ENCODE results near the gene TEKTIP1.
A peak's percentile ranks its signal among the peaks of the same experiment; 100 is the strongest.

Gene TEKTIP1

GRCh38 chr19:3538258-3538929 is 580 bp upstream of the TEKTIP1 start:
- DNase-seq = no peak

GRCh38 chr19:3539756-3540118 is 763 bp downstream of the TEKTIP1 start:
- DNase-seq = no peak

DNA sequence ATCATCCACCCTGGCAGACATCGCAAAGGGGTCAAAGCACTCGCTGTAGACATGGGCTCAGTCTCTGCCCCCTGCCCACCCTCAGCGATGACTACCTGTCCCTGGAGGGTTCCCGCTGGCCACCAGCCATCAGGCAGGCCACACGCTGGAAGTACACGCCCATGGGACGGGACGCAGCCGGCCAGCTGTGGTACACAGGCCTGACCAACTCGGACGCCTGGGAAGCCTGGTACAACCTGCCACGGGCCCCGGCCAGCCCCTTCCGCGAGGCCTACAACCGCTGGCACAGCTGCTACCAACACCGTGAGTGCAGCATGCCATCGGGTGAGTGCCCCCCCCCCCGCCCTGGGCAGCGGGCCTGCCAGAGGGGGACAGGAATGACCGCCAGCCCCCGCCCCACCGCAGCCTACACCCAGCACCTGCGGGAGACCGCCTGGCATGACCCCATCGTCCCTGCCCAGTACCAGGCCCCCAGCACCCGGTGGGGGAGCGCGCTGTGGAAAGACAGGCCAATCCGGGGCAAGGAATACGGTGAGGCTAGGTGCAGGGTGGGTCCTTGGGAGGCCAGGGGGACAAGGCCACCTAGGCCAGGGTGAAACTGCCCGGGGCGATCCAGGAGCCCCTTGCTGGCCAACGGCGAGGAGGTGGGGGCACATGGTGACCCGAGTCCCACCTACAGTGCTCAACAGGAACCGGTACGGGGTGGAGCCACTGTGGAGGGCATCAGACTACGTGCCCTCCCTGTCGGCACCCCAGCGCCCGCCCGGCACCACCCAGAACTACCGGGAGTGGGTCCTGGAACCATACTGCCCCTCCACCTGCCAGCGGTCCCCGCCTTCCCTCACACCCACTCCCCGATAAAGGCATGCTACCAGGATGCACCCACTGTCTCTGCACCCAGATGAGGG is 4.4 kb downstream of the TEKTIP1 start:
- no peak for DNase-seq

- DNase-seq = no peak
These were observed 5.0 kb downstream of the TEKTIP1 start for GRCh38 chr19:3544058-3544376.

DNA sequence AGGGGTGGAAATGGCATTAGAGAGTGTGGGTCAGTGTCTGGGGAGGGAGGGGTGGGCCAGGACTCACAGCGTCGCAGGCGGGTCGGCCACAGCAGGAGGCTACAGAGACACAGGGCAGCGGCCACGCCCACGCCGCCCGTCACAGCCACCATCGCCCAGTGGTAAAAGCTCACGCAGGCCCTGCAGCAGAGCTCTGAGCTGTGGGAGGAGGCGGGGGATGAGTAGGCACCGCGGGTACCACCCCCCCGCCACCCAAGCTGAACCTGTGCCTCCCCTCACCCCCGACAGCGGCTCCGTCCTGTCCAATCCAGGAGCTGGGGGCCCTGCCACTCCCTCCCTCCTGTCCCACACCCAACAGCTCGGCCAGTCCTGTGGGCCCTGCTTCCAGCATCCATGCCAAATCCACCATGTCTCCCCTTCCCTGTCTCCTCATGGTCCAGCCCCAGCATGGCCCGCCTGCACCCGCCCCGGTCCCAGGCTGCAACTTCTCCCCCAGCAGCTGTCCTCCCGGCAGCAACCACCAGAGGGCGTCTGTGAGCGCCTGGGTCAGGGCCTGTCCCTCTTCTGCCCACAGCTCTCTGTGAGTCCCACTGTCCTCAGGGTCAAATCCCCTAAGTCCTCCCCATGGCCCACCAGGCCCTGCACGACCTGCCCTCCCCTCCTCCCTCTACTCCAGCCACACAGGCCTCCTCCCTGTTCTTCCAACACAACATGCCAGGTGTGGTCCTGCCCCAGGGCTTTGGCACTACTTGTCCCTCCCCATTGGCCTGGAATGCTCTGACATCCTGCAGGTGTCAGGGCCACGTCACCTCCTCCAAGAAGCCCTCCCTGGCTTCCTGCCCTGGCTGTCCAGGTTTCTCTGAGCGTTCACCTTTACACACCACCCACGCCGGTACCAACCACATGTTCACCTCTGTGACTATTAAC is 6.0 kb downstream of the TEKTIP1 start:
- DNase-seq = peak in 1 of 2 experiments; percentile 52

DNA sequence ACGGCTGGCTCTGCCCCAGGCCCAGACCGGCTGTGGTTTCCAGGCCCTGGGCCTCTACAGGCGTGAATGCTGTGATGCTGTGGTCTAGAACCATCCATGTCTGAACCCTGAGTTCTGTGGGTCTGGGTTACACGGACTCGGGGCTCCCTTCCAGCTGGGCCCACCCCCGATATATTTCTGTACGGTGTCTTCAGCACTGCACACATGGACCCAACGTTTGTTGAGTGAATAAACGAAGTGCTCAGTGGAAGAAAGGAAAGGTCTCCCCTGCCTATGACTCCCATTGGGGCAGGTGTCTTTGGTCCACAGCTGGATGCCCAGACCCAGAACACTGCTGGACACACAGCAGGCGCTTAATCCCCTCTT is 6.7 kb downstream of the TEKTIP1 start:
- DNase-seq = no peak

DNA sequence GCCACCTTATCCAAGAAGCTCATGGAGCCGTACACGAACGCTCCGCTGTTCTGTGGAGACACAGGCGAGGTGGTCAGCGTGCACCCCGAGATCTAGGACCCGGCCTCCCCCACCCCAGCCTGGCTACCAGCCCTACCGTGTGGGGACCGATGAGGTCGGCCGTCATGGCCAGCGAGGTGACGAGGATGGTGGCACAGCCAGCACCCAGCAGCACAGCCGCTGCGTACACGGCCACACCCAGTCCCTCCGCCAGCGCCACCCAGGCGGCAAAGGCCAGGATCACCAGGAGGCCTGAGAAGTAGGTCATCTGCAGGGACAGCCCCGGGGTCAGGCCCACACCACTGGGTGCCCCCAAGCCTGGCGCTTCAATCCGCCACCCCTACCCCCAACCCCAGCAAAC is 7.1 kb downstream of the TEKTIP1 start:
- DNase-seq = no peak

DNA sequence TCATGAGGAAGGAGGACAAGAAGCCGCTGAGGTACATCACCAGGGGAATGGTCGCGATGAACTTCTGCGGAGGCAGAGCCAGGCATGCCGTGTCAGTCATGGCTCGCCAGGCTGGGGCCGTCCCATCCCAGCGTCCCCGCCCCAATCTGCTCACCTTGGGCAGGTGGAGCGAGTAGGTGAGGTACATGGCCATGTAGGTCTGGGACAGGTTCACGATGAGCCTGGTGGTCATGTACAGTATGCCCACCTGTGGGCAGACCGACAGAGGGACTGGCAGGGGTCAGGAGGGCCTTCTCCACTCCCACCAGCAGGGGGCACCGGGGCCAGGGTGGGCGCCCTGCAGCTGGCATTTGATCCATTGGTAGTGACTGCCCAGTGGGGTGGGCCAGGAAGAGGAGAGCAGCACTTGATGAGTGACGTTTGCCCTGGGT is 8.3 kb downstream of the TEKTIP1 start:
- DNase-seq = peak in 1 of 2 experiments; percentile 33

DNA sequence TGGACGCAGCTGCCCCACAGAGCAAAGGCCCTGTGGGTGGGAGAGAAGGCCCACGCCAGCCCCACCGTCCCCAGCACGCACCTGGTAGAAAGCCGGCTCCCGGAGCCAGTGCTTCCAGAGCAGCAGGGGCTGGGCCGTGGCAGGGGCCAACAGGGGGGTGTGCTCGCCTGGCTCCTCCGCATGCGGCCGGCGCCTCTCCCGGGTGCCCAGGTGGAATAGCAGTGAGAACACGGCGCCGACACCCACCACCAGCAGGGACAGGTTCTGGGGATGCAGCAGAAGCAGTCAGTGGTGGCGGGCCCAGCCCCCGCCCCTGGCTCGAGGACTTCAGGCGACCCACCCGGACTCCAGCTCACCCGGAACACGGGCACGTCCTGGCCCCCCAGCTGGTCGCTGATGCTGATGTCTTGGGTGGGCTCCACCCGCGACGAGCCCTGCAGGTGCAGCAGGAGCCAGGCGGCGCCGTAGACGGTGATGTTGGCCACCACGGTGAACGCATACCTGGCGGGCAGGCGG is 8.9 kb downstream of the TEKTIP1 start:
- DNase-seq = no peak

- DNase-seq = no peak
These were observed 9.6 kb downstream of the TEKTIP1 start for GRCh38 chr19:3548606-3549005.

GRCh38 chr19:3549816-3550215 is 10.8 kb downstream of the TEKTIP1 start:
- DNase-seq = no peak

- DNase-seq = no peak
These were observed 12.2 kb downstream of the TEKTIP1 start for GRCh38 chr19:3550947-3551791.

- DNase-seq = no peak
These were observed 12.8 kb downstream of the TEKTIP1 start for GRCh38 chr19:3551792-3552095.

DNA sequence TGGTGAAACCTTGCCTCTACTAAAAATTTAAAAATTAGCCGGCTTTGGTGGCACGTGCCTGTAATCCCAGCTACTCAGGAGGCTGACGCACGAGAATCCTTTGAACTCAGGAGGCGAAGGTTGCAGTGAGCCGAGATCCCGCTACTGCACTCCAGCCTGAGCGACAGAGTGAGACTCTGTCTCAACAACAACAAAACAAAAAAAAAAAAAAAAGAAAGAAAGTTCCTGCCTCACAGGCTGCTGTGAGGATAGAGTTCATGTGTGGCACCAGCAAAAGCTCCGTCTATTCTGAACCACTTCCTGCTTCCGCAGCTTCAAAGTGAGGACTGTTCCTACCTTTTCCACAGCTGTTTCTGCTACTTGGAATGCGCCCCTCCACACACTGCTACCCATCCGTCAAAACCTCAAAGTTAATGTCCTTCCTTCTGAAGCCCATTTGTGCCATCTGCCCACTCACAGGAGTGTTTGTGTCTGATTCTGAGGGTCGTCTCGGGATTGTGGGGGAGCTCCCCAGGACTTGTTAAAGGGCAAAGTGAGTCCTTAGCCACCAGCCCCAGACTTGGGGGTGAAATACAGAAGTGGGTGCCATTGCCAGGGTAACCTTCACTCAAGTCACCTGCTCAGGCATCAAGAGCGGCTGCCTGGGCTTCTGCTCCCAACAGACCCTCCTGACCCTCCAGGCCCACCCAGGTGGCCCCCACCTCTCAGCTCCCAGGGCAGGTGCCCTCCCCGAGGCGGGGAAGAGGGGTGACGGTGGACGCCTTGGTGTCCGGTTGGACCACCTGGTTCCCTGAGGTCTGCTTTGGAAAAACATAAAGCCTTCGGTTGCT is 15.5 kb downstream of the TEKTIP1 start:
- DNase-seq = no peak

DNA sequence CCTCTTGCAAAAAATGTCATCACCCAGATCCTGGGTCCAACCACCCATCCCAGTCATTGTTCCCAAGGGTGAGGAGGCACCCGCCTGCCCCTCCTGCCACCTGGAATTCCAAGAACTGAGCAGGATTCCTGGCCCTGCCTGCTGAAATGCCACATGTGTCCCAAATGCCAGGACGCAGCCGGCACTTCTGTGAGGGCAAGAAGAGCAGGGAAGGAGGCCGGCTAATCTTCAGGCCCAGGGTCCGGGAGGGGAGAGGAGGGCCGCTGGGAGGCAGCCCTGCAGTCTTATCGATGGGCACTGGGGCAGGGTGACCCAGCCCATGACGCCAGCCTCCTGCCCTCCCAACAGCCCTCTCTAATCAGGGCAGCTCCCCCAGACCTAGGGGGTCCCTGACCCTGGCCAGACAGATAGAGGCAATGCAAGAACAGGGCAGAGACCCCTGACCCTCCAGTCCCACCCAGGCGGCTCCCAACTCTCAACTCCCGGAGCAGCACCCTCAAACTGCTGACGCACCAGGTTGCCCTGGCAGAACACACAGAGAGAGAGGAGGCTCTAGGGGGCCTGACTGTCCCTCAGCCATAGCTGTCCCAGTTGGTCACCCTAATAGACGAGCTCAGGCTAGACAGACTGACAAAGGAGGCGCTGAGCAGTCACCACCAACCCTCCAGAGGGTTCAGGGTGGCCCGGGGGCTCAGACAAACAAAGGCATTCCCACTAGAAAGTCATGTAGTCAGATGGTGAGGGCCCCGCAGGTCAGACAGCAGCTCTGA is 16.9 kb downstream of the TEKTIP1 start:
- no peak for DNase-seq

DNA sequence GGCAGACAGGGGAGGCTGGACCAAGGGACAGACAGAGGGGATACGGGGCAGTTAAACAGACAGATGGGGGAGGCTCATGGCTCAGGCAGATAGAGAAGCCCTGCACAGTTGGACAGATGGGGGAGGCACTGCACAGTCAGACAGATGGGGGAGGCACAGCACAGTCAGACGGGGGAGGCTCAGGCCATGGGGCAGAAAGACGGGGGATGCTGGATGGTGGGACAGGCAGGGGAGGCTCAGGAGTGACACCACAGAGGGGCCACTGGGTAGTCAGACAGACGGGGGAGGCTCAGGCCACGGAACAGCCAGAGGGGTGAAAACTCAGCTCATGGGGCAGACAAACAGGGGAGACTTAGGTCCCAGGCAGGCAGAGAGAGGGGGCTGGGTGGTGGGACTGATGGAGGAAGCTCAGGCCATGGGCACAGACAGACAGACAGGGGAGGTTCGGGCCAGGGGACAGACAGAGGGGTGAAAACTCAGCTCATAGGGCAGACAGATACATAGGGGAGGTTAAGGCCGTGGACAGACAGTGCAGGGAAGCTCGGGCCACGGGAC is 17.5 kb downstream of the TEKTIP1 start:
- no peak for DNase-seq

DNA sequence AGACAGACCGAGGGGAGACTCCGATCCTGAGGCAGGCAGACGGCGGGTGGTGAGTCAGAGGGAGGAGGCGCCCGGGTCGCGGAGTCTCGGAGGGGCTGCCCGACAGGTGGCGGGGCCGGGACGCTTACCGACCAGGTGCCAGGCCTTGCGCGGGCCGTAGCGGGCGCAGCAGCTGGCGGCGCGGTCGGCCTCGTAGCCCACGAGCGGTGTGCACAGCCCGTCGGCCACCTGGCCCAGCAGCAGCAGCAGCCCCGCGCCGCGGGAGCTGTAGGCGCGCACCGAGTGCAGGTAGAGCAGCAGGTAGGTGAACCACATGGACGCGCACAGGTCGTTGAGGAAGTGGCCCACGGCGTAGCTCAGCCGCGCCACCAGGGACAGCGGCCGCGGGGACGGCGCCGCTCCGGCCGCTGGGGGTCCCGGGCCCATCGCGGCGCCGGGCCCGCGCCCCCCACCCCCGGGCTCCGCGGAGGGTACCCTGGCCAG is 18.0 kb downstream of the TEKTIP1 start:
- DNase-seq = no peak

DNA sequence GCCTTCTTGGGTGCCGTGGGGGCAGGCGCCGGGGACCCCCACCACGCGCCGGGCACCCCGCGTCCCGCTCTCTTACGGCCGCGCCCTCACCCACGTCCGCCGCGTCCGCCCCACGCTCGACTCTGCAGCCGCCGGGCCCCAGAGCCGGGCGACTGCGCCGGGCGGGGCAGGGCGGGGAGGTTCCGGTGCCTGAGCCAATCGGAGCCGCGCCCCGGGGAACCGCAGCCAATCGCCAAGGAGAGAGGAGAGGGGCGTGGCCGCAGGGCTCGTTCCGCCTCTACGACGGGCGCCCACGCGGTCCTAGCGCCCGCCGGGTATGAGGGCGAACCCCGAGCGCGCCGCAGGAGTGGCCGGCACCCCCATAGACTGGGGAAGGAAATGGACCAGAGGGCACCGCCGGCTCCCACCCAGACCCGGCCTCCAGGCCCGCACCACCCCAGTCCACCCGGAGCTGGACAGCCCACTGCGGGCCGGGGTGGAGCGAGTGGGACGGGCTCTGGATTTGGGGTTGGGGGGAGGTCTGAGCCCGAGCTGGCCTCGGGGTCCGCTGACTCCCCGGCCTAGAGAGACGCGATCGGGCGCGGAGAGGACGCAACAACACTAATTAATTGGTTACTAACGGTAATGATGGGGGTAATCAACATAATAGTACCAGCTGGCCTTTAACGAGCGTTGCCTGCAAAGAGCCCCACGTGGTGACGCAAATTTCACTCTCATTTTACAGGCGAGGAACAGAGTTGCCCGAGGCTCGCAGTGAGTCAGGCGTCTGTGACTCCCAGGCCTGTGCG is 18.7 kb downstream of the TEKTIP1 start, which contains the start of gene MFSD12:
Gene MFSD12 (minus strand): TSS at position 126 of the 788 bp plus-strand sequence. CDS start 183 bp downstream, outside the sequence.
- DNase-seq = peak; percentile 82 to 95
